GM21360 (cell line): ENCODE data around the gene DCDC1.
A peak's percentile ranks its signal among the peaks of the same experiment; 100 is the strongest.

ENCODE experiments used
- ATAC-seq: cut with Tn5 transposase; IDR thresholded peaks from one replicate; pipeline ENCODE4 v1.9.1; 2021; ENCODE audit warnings: mild to moderate bottlenecking, moderate library complexity; ENCODE audit not compliant: unreplicated experiment

Gene DCDC1

DNA sequence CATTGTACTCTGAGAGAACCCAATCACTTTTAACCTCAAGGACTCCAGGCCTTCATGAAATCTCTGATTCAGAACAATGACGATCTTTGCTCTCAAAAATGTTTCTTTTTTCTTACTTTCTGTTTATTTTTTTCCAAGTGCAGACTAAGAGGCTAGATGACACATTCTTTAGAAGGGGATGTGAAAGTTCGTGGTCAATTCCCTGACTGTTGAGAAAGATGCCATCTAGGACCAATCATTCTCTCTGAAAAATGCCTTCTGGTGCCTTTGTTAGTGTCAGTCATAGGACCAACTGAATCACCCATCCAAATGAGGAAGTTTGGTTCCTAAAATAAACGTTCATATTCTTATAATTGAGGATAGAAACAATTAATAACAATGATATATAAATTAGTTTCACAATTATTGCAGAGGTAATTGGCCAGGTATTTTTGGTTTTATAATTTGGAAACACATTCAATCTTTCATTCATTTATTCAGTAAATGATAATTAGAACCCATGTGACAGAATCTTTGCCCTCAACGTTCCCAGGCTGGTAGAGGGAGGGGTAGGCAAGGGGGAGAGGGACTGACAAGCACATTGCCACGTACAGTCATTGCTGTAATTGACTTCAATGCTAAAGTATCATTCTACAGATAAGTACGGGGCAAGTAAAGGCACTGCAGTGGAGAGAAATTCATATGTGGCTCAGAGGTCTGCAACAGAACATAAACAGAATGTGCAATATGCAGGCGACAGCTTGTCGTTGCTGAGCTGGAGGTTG lies 450.0 kb downstream of the DCDC1 start:
- peak; percentile 72 for ATAC-seq

DNA sequence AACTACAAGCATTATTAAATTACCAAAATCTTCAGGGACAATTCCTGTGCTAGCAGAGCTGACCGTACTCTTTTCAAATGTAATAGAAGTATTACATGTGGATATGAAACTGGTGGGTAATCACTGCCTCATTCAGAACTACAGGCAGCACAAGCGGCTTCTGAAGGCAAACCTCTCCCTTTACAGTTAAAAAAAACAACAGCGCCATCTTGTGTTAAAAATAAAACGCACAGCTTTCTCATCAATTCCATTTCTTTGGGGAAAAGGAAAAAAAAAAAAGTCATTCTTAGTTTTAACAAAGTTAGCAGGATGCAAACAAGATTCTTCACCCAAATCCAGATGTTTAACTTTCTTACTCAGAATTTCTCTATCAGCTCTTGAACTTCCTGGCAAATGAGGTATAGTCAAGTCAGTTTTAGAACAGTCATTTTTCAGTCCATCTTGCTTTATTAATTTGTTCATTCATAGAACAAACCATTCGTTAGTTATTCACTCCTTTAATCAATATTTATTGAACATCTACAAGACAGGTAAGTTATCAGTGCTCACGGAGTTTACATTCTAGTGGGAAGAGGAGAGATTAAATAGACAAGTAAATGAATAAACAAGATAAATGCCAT lies 451.6 kb downstream of the DCDC1 start:
- ATAC-seq = peak; percentile 61

- ATAC-seq = no peak
These were observed 452.3 kb downstream of the DCDC1 start for GRCh38 chr11:30917266-30917665.

DNA sequence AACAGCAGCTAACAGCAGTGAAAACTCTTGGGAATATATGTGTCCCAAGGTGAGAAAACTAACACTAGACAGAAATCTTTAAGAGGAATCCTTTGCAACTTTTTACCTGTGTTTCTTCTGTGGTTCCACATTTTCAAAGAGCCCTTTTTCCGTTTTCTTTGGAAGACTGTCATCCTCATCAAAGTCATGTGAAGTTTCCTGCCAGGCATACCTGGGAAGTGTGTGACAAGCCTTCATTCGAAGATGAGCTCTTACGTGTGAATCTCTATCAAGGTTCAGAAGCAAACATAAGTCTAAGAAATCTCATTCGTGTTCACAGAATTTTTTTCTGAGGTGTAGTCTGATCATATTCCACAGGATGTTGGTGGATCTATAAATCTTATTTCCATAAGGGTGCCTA lies 452.8 kb downstream of the DCDC1 start:
- no peak for ATAC-seq

GRCh38 chr11:30914143-30914762 lies 455.3 kb downstream of the DCDC1 start:
- ATAC-seq = no peak

DNA sequence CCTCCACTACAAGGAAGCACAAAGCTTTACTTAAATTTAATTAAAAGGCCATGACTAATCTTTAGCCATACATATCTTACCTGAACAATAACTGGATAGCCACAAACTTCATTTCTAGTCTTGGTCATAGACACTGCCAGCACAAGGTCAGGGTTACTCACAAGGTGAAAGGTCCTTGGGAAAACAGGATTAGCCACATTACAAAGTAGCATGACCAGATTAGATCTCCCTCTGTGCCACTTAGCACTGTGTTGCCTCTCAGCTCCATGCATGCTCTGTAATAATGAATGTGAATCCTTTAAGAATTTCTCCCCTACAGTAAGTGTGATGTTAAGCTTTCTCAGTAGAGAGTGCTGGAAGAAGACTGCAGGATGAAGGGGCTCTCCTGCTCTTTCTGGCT lies 458.3 kb downstream of the DCDC1 start:
- no peak for ATAC-seq

GRCh38 chr11:30908857-30909256 lies 460.7 kb downstream of the DCDC1 start:
- no peak for ATAC-seq

DNA sequence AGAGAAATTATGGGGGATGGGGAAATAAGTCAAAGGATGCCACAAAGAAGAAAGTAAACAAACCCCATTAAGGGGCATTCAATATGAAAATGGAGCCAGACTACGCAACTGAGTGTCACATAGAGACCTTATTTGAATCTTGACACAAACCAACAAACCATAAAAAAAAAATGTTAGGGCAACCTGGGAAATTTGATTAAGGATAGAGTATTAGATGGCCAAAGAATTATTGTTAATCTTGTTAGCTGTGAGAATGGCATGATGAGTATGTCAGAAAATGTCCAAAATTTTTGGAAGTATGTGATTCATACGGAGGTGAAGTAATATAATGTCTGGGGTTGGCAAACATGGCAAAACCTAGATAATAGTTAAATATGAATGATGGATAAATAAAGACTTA lies 461.3 kb downstream of the DCDC1 start:
- no peak for ATAC-seq

GRCh38 chr11:30902929-30903328 lies 466.6 kb downstream of the DCDC1 start:
- peak; percentile 44 for ATAC-seq

DNA sequence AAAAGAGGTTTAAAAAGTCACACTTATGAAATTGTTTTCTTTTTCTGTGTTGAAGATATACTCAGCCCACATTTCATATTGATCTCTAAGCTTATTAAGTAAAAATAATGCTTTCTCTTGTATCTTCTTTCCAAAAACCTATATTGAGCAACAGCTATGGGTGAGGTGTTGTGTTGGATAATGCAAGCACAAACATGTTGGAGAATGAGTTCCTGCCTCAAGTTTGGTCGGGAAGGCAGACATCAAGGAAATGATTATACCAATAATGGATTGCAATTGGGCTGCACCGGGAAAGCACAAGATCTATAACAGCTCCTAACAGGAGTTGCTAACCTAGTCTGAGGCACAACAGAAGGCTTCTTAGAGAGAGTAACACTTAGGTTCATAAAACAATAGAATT lies 474.5 kb downstream of the DCDC1 start:
- ATAC-seq = no peak

DNA sequence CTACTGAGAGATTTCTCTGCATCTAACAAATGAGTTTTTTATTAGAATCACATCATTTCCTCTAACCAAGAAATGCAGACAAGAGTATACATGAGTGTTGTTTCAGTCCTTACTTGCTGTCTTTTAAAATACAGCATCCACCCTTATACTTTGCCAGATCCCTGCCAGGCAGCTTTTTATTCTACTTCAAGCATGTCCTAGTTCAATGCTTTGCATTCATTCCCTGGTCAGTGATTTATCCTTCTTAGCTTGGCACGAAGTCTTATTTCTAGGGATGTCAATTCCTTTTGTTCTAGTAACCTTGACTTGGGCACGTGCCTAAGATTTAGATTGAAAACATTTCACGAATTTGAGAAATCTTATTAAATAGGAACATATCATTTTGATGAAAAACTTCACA lies 476.2 kb downstream of the DCDC1 start:
- ATAC-seq = no peak

DNA sequence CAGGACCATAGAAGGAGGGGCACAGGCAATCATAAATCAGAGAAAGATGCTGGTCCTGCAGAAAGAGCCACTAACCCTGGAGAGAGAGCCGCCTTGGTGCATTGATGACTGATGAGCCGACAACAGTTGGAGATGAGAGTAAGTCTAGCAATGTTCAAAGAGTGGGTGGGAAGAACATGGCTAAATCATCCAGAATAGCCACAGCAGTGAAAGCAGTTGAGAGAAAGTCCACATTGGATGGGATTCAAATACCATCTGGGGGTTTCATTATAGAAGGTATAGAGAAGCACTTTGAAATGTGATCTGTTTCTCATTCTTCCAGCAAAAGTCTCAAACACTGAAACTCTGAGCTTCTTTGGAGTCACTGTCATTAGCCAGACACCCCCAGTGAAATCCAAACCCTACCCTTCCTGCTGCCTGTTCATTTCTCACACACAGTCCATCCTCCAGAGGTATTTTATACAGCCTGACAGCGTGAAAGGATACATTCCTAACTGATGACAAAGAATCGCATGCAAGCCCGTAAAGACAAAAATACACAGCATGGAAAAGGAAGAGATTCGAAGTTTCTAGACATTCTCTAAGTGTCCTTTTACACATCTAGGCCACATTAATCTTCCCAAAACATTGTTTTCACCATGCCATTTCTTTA lies 480.3 kb downstream of the DCDC1 start:
- ATAC-seq = no peak

DNA sequence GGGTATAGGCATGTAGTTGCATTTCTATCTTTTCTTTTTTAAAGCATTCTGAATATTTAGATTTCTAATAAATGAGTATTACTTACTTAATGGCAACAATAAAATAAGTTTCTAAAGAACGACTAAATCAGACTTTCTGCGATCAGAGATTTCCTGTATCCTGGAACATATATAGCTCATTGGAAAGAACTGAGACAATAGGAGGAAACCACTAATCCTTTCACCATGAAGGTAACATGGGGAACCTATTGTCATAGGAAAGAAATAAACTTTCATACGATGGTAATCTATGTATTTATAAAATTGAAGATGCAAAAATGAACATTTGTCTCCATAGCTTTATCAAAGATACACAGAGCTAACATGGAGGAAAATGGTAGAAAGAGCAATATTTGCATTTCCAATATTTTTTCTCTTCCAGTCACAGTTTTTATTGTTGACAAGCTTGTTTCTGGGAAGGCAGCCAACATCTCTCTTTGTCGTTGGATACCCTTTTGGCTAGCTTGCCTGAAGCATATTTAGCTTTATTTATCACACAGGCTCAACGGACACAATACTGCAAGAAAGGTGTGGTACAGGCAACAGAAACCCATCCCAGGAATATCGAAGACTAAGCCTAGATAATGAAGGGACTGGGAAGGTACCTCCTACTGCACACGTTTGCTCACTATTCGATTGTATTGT lies 490.1 kb downstream of the DCDC1 start:
- no peak for ATAC-seq

DNA sequence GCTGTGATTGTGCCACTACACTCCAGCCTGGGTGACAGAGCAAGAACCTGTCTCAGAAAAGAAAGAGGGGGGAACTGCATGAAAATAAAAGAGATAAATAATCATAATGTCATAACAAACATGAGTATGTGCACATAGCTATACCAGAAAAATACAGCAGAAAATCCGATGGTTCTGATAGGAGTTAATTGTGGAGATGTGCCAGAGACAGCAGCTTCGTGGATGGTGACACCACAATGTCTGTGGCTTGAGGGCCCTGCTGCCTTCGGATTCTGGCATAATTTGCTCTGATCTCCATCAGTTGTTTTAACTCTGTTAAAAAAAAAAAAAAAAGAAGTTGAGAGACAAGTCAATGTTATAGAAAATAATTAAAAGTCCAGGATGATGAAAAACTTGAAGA lies 491.1 kb downstream of the DCDC1 start:
- no peak for ATAC-seq

DNA sequence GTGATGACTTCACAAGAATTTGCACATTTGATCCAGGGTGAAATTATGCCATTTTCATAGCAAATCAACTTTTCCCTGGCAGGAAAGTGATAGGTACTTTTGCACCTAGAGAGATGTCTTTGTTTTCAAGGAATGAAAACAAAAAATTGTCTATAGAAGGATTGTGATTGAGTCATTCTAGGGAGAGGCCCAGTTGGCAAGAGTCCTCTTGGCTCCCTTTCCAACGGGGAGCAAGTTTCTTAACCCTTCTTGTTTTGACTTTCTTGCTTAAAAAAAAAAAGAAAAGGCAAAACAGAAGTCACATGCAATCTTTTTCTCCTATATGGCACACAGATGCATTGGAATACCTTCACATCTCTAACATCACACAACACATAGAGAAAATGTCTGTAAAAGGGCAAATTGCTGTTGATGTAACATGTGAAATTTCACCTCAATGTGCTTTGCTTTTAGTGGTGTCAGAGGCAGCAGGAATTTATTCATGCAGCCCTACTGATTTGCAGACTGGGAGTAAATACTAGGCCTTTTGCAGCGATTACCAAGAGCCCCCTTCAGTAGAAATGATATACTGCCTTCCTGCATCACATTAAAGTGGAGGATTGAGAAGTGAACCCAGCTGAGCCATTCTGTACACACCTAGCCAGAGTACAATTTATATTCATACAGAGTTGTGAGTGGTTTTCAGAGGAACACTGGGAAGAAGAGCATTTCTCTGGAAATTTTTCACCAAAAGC lies 492.7 kb downstream of the DCDC1 start:
- ATAC-seq = no peak

- no peak for ATAC-seq
These were observed 493.3 kb downstream of the DCDC1 start for GRCh38 chr11:30876228-30876627.

DNA sequence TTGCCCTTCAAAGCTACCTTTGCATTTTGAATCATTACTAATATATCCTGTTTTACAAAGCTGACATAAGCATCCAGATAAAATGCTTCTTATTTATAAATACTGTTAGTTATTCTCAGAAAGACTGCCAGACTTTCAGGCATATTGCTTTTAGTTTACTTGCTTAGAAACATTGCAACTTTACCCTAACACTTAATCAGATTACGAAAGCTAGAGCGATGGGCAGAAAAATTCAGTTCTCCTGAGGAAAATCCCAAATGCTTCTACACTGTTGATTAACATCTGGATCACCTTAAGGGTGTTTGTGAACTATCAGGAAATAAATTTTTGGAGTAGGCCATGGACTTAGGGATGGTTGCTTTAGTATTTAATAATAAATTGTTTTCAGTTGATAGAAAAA lies 493.7 kb downstream of the DCDC1 start:
- ATAC-seq = no peak

DNA sequence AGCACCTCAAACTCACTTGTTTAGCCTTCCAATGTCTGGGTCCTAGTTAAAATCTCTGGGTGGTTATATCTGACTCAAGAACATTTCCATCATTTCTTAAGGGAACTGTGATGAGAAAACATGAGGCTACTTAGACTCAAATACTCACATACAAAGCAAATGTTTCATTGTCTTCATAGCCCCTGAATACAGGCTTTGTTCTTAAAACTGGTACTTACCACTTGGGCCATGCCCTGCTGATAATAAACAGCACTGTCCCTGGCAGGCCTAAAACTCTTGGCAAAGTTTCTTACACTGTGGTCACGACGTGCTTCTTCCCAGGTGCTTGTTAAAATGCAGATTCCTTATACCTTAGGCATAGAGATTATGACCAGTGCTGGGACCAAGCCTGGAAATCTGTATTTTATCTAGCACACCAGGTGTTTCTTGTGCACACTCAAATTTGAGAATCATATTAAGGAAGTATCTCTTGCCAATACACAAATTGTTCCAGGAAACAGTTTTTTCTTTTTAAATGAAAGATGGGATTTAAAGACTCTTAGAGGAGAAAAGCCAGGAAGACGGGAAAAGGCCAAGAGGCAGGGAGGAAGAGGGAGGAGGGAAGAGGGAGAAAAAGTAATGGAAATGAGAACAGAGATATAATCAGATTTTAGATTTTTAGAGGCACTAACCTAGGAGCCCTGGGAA lies 495.5 kb downstream of the DCDC1 start:
- ATAC-seq = no peak

DNA sequence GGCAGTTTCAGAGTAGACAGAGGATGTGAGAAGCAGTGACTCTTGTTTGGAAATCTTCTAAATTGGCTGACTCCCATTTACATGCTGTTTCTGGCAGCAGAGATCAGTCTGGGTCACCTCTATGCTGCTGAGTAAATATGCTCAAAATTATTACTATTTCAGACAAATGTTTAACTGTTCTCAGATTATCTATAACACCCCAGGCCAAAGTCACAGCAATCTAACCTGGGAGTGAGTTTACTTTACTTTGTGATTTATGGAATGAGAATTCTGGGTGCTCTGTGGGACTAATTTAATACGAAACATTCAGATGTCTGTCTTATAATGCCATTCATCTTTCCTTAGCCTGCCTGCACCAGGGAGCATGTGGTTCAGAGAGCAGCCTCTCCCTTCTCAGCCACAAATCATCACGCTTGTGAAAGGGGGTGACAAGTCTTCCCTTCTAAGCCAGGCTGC lies 500.9 kb downstream of the DCDC1 start:
- no peak for ATAC-seq

- no peak for ATAC-seq
These were observed 506.3 kb downstream of the DCDC1 start for GRCh38 chr11:30863209-30863608.
